HG03575 (cell line): ENCODE data around the gene CLIP1.
"Not testable (repeated sequence)": the region's sequence is repeated elsewhere in the genome, so short reads cannot be mapped to it uniquely, and the experiment has no call there.

Experiments used
- ATAC-seq: cut with Tn5 transposase; IDR thresholded peaks from one replicate; pipeline ENCODE4 v1.9.1; 2021; ENCODE audit not compliant: unreplicated experiment, insufficient number of reproducible peaks, low FRiP score; ENCODE audit errors: extremely low read depth

CLIP1 gene

DNA sequence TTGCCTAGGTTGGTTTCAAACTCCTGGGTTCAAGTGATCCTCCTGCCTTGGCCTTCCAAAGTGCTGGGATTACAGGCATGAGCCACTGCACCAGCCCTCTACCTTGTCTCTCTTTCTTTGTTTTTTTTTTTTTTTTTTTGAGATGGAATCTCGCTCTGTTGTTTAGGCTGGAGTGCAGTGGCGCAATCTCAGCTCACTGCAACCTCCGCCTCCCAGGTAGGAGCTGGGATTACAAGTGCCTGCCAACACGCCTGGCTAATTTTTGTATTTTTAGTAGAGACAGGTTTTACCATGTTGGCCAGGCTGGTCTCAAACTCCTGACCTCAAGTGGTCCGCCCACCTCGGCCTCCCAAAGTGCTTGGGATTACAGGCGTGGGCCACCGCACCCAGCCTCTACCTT lies 16.4 kb upstream of the CLIP1 start:
- ATAC-seq = not testable (repeated sequence)

DNA sequence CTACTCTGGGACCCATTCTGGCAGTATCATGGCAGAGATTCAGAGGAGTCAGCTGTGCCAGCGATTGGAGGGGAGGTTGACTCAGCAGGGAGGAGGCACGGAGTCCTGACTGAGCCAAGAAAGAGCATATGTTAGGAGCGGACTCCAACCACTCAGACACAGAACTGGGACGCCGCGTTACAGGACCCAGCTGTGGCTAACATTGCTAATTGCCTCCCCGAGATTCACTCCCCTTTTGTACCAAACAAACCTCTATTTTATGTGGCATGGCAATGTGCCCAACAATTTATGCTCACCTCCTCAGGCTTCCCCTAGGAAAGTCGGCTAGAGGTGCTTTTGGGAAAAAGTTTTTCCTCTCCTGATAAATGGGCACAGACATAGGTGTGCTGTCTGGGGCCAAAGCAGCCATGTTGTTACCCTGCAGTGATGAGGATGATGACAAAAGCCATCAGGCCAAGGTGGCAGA lies 15.2 kb upstream of the CLIP1 start:
- ATAC-seq = no peak

DNA sequence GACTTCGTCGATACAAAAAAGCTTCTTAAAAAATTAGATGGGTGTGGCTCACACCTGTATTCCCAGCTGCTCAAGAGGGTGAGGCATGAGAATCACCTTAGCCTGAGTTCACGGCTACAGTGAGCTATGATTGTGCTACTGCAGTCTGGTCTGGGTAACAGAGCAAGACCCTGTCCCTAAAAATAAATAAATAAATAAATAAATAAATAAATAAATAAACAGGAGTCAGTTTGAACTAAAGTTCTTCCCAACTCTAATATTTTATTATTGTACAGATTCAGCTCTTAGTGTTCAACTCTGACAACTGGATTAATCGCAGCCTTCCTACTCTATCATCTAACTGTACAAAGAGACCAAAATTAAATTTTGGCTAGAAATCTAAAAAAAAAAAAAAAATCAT lies 12.7 kb upstream of the CLIP1 start:
- no peak for ATAC-seq

DNA sequence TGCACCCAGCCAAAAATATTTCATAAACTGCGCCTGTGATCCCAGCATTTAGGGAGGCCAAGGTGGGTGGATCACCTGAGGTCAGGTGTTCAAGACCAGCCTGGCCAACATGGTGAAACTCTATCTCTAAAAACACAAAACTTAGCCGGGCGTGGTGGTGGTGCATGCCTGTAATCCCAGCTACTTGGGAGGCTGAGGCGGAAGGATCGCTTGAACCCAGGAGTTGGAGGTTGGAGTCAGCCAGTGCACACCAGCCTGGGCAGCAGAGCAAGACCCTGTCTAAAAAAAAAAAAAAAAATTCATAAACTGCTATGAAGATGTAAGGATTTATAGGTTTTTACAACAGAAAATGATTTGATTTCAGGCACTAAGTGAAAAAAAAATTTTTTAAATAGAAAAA lies 6.6 kb upstream of the CLIP1 start:
- ATAC-seq = not testable (repeated sequence)

DNA sequence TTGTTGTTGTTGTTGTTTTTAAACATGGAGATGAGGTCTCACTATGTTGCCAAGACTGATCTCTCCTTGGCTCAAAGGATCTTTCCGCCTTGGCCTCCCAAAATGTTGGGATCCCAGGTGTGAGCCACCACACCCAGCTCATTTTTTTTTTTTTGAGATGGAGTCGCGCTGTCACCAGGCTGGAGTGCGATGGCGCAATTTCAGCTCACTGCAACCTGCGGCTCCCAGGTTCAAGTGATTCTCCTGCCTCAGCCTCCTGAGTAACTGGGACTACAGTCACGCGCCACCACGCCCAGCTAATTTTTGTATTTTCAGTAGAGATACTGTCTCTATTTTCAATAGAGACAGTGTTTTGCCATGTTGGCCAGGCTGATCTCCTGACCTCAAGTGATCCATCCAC lies 4.9 kb upstream of the CLIP1 start:
- ATAC-seq = no peak

DNA sequence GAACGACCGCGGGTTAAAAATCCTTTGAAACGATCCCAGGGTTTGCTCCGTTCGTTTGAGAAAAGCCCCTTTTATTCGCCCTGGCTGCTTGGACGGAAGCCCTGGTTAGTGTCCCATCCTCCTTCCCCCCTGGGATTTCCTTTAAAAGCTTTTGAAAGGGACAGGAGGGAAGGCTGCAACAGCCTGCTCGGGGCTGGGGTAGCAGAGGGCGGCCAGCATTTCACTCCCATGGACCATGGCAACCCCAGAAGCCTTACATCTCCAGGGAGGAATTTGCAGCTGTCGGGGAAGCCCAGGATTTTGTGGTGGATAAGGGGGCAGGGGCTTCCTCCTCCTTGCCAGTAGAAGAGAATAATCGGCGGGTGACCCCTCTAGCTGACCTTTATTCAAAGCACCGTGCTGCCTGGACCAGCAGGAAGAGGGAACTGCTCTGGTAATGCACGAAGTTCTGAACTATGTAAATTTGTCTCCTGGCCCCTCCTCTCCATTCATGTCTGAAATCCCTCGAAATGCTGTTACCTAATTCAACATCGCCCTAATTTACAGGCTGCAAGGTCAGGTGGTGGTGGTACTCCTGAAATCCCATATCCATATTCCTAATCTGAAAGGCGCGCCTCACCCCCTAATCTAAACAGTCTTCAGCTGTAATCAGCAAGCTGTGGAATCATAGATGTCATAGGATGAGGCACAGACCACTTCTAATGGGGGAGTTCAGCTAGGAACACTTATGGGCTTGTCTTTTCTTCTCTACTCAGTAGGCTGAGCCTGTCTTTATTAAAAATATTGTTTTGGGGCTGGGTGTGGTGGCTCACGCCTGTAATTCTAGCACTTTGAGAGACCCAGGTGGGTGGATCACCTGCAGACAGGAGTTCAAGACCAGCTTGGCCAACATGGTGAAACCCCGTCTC lies 1.0 kb upstream of the CLIP1 start:
- no peak for ATAC-seq

DNA sequence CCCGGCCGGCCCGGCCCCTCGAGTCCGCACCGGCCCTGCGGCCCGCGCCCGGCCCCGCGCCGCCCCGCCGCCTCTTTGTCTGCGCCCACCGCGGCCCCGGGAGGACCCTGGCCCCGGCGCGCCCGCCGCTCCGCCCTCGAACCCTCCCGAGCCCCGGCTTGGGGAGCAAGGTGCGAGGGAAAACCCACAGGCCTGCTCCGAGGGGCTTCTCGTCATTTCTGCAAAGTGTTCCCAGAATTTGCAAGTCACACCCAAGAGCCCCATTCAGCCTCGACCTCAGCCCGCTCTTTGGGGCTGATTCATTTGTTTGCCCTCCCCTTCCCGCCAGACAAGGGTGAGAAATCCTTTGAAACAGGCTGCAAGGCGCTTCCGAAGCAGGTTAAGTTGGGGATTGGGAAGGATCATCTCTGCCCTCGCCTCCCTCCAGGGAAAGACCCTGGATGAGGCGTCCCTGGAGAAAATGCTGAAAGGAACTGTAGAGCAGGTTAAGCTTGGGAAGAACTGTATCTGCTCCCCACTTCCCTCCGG lies 325 bp upstream of the CLIP1 start:
- no peak for ATAC-seq

DNA sequence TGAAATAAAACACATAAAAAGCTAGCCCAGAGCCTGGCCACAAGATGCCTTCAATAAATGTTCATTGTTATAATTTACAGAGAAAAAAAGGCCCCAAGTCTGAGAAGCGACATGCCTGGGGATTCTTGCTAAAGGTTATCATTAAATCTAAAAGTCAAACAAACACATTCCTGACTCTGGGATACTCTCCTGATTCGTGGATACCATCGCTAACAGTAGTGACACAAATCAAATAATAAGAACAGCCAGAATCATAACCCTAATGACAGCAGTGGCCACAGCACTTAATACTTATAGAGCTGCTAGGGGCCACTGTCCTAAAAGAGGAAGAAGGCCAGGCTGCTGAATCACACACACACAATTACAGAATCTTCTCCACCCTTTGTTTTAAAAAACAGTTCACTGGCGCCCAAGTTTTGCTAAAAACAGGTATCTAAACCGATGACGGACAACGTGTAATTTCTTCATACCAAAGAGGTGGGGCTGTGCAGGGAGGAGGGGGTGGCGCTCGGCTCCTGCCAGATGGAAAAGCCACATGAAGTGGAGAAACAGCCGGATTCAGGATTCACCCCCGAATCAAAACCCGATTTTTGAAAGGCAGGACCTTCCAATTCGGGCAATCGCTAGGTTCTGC lies 1.2 kb downstream of the CLIP1 start:
- ATAC-seq = no peak

DNA sequence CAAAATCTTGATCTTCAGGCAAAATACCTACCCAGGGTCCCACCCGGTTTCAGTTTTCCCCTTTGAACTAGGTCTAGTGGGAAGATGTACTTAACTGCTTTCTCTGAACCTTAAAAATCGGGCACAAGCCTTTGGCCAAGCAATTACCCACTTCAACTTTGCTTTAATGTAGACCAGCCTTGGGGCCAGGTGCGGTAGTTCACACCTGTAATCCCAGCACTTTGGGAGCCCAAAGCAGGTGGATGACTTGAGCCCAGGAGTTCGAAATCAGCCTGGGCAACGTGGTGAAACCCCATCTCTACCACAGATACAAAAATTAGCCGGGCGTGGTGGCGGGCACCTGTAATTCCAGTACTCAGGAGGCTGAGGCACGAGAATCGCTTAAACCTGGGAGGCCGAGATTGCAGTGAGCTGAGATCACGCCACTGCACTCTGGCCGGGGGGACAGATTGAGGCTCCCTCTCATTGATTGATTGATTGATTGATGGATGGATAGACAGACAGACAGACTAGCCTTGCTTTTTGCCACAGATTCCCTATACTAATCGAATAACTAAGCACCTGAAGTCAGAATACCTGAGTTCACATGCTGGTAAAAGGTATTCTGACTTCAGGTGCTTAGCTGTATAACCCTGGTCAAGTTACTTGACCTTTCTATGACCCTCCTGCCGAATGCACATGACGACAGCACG lies 1.9 kb downstream of the CLIP1 start:
- no peak for ATAC-seq

DNA sequence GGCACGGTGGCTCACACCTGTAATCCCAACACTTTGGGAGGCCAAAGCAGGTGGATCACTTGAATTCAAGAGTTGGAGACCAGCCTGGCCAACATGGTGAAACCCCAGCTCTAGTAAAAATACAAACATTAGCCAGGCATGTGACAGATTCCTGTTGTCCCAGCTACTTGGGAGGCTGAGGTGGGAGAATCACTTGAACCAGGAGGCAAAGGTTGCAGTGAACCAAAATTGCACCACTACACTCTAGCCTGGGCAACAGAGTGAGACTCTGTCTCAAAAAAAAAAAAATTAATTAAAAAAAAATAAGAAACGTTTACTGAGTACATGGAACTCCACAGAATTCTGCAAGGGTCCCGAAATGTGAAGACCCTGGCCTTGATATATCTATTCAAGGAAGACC lies 3.4 kb downstream of the CLIP1 start:
- ATAC-seq = not testable (repeated sequence)

DNA sequence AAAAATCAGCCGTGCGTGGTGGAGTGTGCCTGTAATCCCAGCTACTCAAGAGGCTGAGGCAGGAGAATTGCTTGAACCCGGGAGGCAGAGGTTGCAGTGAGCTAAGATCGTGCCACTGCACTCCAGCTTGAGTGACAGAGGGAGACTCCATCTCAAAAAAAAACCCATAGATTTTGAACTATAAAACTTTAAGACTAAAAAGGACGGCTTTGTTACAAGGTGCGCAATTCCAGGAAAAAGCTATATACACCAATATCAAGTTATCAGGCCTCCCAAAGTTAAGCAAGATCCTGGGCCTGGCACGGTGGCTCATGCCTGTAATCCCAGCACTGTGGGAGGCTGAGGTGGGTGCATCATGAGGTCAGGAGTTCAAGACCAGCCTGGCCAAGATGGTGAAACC lies 6.8 kb downstream of the CLIP1 start:
- ATAC-seq = not testable (repeated sequence)

DNA sequence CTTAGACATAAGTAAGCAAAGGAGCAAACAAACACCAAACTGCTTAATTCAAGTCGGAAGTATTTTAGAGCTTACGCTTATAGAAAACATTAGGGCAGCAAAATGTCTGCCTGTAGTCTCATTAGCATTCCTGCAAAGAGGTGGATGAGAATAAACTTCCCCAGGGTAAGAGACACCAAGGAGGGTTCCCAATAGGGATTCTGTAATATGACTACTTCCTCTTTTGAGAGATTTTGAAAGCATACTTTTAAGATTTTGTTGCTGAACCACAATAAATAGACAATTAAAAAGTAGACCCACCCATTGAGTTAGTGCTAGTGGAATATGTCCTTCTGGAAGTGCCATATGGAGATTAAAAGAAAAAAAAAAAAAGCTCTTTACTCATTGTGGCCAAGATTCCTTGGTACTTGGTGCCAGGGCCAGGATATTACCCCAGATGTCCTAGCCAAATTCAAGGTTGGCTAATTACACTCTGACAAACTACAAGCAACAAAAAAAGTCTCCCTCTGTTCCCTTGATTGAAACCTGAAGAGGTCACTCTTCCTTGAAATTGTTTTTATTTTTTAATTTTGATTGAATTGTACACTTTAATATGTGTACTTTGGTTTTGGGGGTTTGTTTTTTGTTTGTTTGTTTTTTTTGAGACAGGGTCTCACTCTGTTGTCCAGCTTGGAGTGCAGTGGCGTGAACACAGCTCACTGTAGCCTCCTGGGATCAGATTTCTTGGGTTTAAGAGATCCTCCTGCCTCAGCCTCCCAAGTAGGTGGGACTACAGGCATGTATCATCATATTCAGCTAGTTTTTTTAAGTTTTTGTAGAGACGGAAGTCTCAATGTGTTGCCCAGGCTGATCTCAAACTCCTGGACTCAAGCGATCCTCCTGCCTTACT lies 8.7 kb downstream of the CLIP1 start:
- no peak for ATAC-seq

DNA sequence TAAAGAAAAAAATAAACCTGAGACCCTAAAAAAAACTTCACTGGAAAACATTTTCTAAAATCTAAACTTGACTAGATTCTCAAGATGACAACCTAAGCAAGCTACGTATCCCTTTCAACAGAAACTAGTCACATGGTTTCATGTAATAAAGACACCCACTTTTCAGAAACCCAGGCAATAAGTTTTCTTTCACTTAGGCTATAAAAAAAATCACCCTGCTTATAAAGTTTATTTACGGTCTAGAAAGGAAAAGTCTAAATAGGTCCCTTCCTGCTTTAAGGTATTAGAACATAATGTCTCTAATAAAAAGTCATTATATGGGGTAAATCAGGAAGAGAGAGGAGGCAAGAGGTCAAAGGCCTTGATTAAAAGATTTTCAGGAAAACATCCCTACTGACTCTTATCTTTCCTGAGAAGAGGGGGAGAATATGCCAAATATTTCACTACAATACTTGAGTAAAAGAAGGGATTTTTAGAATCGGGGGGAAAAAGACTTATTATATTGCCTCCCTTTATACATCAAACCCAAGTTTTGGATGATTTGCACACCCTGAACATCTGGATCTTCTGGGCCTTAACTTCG lies 9.5 kb downstream of the CLIP1 start:
- no peak for ATAC-seq

DNA sequence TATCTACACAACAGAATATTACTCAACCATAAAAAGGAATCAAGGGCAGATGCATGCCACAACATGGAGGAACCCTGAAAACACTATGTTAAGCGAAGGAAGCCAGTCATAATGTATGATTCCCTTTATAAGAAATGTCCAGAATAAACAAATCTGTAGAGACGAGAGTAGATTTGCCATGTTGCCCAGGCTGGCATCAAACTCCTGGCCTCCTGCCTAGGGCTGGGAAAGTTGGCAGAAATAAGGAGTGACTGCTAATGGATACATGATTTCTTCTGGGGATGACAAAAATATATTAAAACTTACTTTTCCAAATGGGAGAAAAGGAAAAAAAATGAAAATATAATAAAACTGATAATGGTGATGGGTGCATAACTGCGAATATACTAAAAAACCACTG lies 10.9 kb downstream of the CLIP1 start:
- no peak for ATAC-seq

DNA sequence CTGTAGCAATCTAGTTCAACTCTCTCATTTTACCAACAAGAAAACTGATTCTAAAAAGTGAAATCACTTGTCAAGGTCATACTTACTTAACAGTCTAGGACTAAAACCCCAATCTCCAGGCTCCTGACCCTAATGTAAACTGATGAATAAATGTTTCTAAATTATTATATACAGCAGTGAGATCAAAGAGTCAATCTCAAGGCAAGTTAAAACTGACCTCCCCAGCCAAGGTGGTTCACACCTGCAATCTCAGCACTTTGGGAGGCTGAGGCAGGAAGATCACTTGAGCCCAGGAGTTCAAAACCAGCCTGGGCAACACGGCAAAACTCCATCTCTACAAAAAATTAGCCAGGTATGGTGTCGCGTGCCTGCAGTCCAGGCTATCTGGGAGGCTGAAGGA lies 15.3 kb downstream of the CLIP1 start:
- no peak for ATAC-seq

DNA sequence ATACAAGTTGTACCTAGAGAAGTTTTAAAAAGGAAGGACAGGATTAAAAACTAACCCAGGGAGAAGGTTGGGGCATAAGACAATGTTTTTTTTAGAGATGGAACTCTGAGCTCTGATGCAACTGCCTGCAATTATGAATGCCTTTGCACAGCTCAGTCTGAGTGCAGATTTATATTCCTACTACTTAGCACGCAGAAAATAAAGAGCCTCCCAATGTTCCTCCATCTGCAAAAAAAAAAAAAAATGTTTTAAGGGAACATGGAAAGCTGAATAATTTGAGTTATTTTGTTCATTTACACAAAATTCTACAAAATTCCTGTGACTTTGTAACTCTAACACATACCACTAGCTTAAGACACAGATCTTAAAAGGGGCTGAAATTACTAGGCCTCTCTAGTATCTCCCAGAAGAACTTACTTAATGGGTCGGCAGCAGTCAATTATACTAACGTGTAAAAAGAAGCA lies 15.7 kb downstream of the CLIP1 start:
- ATAC-seq = no peak

DNA sequence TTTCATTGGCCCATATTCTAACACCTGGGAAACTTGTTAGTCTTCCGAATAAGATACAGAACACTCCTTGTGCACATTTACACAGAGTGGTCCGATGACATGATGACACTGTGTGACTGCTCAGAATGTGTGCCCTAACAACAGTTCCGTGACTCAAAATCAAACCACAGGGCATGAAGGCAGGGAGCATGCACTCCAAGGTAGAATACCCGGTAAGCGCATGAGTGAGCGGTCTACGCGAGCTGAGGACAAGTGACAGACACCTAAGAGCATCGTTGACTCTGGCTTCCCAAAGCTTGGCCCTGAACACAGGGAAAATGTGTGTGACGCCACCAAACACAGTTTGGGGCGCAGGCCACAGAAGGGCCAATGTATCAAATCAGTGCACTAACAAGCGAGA lies 18.6 kb downstream of the CLIP1 start:
- no peak for ATAC-seq

DNA sequence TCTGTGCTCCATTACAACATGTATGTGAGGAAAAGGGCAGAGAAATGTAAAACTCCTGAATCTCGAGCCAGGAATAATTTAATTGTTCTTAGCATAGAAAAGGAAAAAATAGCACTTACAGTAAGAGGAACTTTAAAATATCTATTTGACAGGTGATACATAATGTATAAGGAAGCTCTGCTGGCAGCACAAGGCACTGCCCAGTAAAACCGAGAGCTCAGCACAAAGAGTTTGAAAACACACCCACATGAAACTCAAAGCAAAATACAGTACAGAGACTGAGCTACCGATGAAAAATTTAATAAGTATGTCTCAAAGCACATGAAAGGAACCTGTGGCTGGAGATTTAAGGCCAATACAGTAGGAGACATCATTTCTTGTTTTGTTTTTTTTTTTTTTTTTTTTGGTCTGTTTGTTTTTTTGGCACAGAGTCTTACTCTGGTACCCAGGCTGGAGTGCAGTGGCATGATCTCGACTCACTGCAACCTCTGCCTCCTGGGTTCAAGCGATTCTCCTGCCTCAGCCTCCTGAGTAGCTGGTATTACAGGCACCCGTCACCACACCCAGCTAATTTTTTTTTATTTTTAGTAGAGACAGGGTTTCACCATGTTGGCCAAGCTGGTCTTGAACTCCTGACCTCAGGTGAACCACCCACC lies 19.2 kb downstream of the CLIP1 start:
- no peak for ATAC-seq
